GM21786 (cell line): ENCODE measurements around the gene SLC22A5.

ENCODE experiments used
- ATAC-seq: cut with Tn5 transposase; IDR thresholded peaks from one replicate; pipeline ENCODE4 v1.9.1; 2021; ENCODE audit not compliant: unreplicated experiment

SLC22A5 gene

GRCh38 chr5:132365213-132365612 lies 4.3 kb upstream of the SLC22A5 start:
- ATAC-seq, result no peak

GRCh38 chr5:132368186-132368585 lies 1.3 kb upstream of the SLC22A5 start:
- no peak for ATAC-seq

- ATAC-seq, result no peak
Observed at GRCh38 chr5:132369007-132369473, 470 bp upstream of the SLC22A5 start.

- no peak for ATAC-seq
Observed at GRCh38 chr5:132370181-132370970, 866 bp downstream of the SLC22A5 start.

GRCh38 chr5:132370971-132371602 lies 1.6 kb downstream of the SLC22A5 start:
- ATAC-seq, result no peak

GRCh38 chr5:132371603-132371994 lies 2.1 kb downstream of the SLC22A5 start:
- no peak for ATAC-seq

- no peak for ATAC-seq
Observed at GRCh38 chr5:132372127-132372526, 2.6 kb downstream of the SLC22A5 start.

- no peak for ATAC-seq
Observed at GRCh38 chr5:132372542-132372941, 3.0 kb downstream of the SLC22A5 start.

- ATAC-seq, result no peak
Observed at GRCh38 chr5:132375957-132376356, 6.4 kb downstream of the SLC22A5 start.

GRCh38 chr5:132376694-132377641 lies 7.5 kb downstream of the SLC22A5 start:
- no peak for ATAC-seq

- ATAC-seq, result no peak
Observed at GRCh38 chr5:132377738-132378137, 8.2 kb downstream of the SLC22A5 start.

- no peak for ATAC-seq
Observed at GRCh38 chr5:132378580-132378979, 9.1 kb downstream of the SLC22A5 start.

- ATAC-seq, result no peak
Observed at GRCh38 chr5:132380047-132380446, 10.5 kb downstream of the SLC22A5 start.

GRCh38 chr5:132380741-132381140 lies 11.2 kb downstream of the SLC22A5 start:
- no peak for ATAC-seq

- no peak for ATAC-seq
Observed at GRCh38 chr5:132381614-132382013, 12.1 kb downstream of the SLC22A5 start.

GRCh38 chr5:132383261-132383660 lies 13.8 kb downstream of the SLC22A5 start:
- no peak for ATAC-seq

- ATAC-seq, result no peak
Observed at GRCh38 chr5:132383984-132384383, 14.5 kb downstream of the SLC22A5 start.

- ATAC-seq, result no peak
Observed at GRCh38 chr5:132384506-132385050, 15.1 kb downstream of the SLC22A5 start.

- no peak for ATAC-seq
Observed at GRCh38 chr5:132385326-132386105, 16.0 kb downstream of the SLC22A5 start.

GRCh38 chr5:132386644-132387286 lies 17.3 kb downstream of the SLC22A5 start:
- peak; percentile 76 for ATAC-seq
